ENCODE data around the gene PHYHIPL. TPM values are rescaled to one million over a fixed set of nuclear protein-coding genes. Genes with fewer than 3 reads are reported as not detected.

The PHYHIPL gene
- total RNA-seq, 4 donors from 2014 or later: 0.39 to 1.7 (median 1.0) TPM

- 35 to 67% methylated on average over 2 of the region's 2 CpGs for WGBS, 2 donors (ENCODE audit: low coverage in 1 of 2)
- TF ChIP-seq, protein P1, sequence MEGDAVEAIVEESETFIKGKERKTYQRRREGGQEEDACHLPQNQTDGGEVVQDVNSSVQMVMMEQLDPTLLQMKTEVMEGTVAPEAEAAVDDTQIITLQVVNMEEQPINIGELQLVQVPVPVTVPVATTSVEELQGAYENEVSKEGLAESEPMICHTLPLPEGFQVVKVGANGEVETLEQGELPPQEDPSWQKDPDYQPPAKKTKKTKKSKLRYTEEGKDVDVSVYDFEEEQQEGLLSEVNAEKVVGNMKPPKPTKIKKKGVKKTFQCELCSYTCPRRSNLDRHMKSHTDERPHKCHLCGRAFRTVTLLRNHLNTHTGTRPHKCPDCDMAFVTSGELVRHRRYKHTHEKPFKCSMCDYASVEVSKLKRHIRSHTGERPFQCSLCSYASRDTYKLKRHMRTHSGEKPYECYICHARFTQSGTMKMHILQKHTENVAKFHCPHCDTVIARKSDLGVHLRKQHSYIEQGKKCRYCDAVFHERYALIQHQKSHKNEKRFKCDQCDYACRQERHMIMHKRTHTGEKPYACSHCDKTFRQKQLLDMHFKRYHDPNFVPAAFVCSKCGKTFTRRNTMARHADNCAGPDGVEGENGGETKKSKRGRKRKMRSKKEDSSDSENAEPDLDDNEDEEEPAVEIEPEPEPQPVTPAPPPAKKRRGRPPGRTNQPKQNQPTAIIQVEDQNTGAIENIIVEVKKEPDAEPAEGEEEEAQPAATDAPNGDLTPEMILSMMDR (IDR thresholded peaks at IDR 0.05): no peak
- no peak for TF ChIP-seq POLR2AphosphoS5 (IDR thresholded peaks at IDR 0.05)
- TF ChIP-seq POLR2A (IDR thresholded peaks at IDR 0.05): no peak
- no peak for TF ChIP-seq EP300 (IDR thresholded peaks at IDR 0.05)
- Histone ChIP-seq H3K27me3 (no peaks in the 10 kb centered on the region), H3K9me3 (no peaks in the 10 kb centered on the region), H3K27ac (no peak overlapping the region), H3K4me1 (no peaks in the 10 kb centered on the region), H3K36me3 (no peaks in the 10 kb centered on the region), H3K4me3 (no peak overlapping the region)
- no peak for ATAC-seq
These were observed 27.7 kb upstream of the PHYHIPL start for GRCh38 chr10:59148701-59149100.

GRCh38 chr10:59155556-59155955, 20.9 kb upstream of the PHYHIPL start:
- TF ChIP-seq POLR2A (IDR thresholded peaks at IDR 0.05): no peak
- no peak for TF ChIP-seq EP300 (IDR thresholded peaks at IDR 0.05)
- ATAC-seq: no peak

DNA sequence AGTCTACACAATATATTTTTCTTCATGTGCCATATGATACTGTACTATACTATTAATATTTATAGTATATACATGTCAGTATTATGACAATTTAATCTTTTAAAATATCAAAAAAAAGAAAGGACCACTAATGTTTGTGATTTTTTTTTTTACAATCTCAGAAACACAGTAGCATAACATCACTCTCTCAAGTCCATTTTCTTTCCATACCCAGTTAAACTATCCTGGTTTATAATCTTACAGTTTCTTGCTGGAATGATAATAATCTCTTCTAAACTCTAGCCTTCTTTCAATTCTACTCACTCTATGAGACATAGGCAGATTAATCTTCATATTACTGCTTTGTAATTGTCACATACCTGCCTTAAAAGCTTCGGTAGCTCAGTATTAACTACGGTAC, 8.9 kb upstream of the PHYHIPL start:
- 88 to 96% methylated on average over 2 of the region's 2 CpGs for WGBS, 2 donors (ENCODE audit: low coverage in 1 of 2)
- no peak for ATAC-seq
- TF ChIP-seq, protein P1 (IDR thresholded peaks at IDR 0.05): no peak
- no peak for TF ChIP-seq POLR2AphosphoS5 (IDR thresholded peaks at IDR 0.05)
- TF ChIP-seq POLR2A (IDR thresholded peaks at IDR 0.05): no peak
- TF ChIP-seq EP300 (IDR thresholded peaks at IDR 0.05): no peak

More at GRCh38 chr10:59155556-59155955, 20.9 kb upstream of the PHYHIPL start:
- Histone ChIP-seq H3K27ac (no peak overlapping the region), H3K4me1 (no peaks in the 10 kb centered on the region), H3K9me3 (no peaks in the 10 kb centered on the region), H3K36me3 (no peaks in the 10 kb centered on the region), H3K27me3 (no peaks in the 10 kb centered on the region), H3K4me3 (no peak overlapping the region)
- WGBS, 2 donors (ENCODE audit: low coverage in 1 of 2): 93% methylated on average over 2 of the region's 2 CpGs; no CpG with 5 or more reads in 1 of the 2 donors

GRCh38 chr10:59172567-59172966, 3.9 kb upstream of the PHYHIPL start:
- Histone ChIP-seq H3K36me3 (no peaks in the 10 kb centered on the region), H3K27ac (no peak overlapping the region), H3K4me1 (peaks cover 0 to 21% (median 7%) of the 10 kb centered on the region in 3 donors), H3K9me3 (no peaks in the 10 kb centered on the region), H3K4me3 (no peak overlapping the region), H3K27me3 (peaks cover 22% of the 10 kb centered on the region)
- TF ChIP-seq, protein P1 (IDR thresholded peaks at IDR 0.05): no peak
- no peak for TF ChIP-seq POLR2A (IDR thresholded peaks at IDR 0.05)
- TF ChIP-seq POLR2AphosphoS5 (IDR thresholded peaks at IDR 0.05): no peak
- TF ChIP-seq EP300 (IDR thresholded peaks at IDR 0.05): no peak
- no peak for ATAC-seq
- WGBS, 2 donors (ENCODE audit: low coverage in 1 of 2): 73 to 75% methylated on average over 5 of the region's 5 CpGs

More for the DNA sequence above, 8.9 kb upstream of the PHYHIPL start:
- Histone ChIP-seq H3K36me3 (no peaks in the 10 kb centered on the region), H3K4me3 (no peak overlapping the region), H3K4me1 (no peaks in the 10 kb centered on the region), H3K9me3 (no peaks in the 10 kb centered on the region), H3K27me3 (no peaks in the 10 kb centered on the region), H3K27ac (no peak overlapping the region)

DNA sequence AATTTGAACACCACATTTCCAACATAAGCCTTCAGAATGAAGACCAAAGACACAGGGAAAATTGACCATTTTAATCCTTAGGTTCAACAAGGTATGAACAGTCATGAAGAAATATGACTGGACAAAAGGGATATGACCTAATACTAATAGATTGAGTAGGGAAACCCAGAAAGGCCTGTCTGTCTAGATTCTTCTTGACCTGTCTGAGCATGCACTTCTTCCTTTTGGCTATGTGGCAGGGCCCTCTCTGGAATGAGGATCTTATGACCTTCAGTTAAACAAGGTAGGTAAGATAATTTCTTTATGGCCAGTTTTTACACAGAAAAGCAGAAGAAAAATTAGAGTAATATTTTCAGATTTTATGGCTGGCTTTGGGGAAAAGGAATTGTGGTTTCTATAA, 3.0 kb upstream of the PHYHIPL start:
- no peak overlapping the region for H3K27ac ChIP-seq
- TF ChIP-seq EP300 (IDR thresholded peaks at IDR 0.05) (no peak), POLR2A (IDR thresholded peaks at IDR 0.05) (no peak), POLR2AphosphoS5 (IDR thresholded peaks at IDR 0.05) (no peak)
- TF ChIP-seq, protein P1 (IDR thresholded peaks at IDR 0.05): no peak
- no peak overlapping the region for H3K4me3 ChIP-seq
- ATAC-seq: no peak
- no peaks in the 10 kb centered on the region for H3K9me3 ChIP-seq
- H3K36me3 ChIP-seq: no peaks in the 10 kb centered on the region
- peaks cover 31% of the 10 kb centered on the region for H3K27me3 ChIP-seq
- peaks cover 0 to 21% (median 7%) of the 10 kb centered on the region in 3 donors for H3K4me1 ChIP-seq

All from gastroesophageal sphincter (tissue), 4 donors.